DOHH2 (cell line): ENCODE data around the gene FBXL20.

ENCODE experiments used
- CTCF ChIP-seq: fragments of 200-600 bp; sonication (generic); IDR thresholded peaks from one replicate; pipeline ENCODE4 v1.5.1; 2014; ENCODE audit warnings: antibody characterized with exemption, mild to moderate bottlenecking, low read depth, low read length; ENCODE audit not compliant: poor library complexity, severe bottlenecking
- EZH2phosphoT487 ChIP-seq: fragments of 200-600 bp; sonication (generic); IDR thresholded peaks from 2 replicates; pipeline ENCODE4 v1.6.1; 2017; ENCODE audit warnings: borderline replicate concordance, mild to moderate bottlenecking, antibody characterized with exemption, low read length, moderate library complexity, mixed read lengths

- TF ChIP-seq CTCF (no peak), EZH2phosphoT487 (no peak)
These were observed 25.0 kb downstream of the FBXL20 start for GRCh38 chr17:39376434-39376833.
